ENCODE data around the gene GDI1.

The GDI1 gene

GRCh38 chrX:154484255-154485149 lies 47.5 kb downstream of the GDI1 start:
- DNase-seq = no peak

- no peak for DNase-seq
Measured at GRCh38 chrX:154485150-154486051, 48.4 kb downstream of the GDI1 start.

GRCh38 chrX:154486052-154486395 lies 49.1 kb downstream of the GDI1 start:
- no peak for DNase-seq

GRCh38 chrX:154486396-154487207 lies 49.6 kb downstream of the GDI1 start, which contains the start of gene UBL4A:
TSS of gene UBL4A (minus strand) at chrX:154486615. CDS start at chrX:154486584, 31 bp downstream.
- peak; percentile 31 for DNase-seq

GRCh38 chrX:154487518-154488290 lies 50.8 kb downstream of the GDI1 start:
- DNase-seq = no peak

- no peak for DNase-seq
Measured at GRCh38 chrX:154488336-154489075, 51.6 kb downstream of the GDI1 start.

GRCh38 chrX:154489182-154489581 lies 52.2 kb downstream of the GDI1 start:
- no peak for DNase-seq

GRCh38 chrX:154490021-154490413 lies 53.1 kb downstream of the GDI1 start:
- DNase-seq = no peak

GRCh38 chrX:154490414-154491083 lies 53.6 kb downstream of the GDI1 start, which contains the start of gene SLC10A3:
TSS of gene SLC10A3 (minus strand) at chrX:154490629. CDS start at chrX:154488940, 1,689 bp downstream.
- DNase-seq = peak; percentile 88
